HEK293 (cell line): ENCODE data around the gene CD300LB.
"Not testable (repeated sequence)": the region's sequence is repeated elsewhere in the genome, so short reads cannot be mapped to it uniquely, and the experiment has no call there.

Source experiments
- CTCF ChIA-PET: fragments of 350-600 bp; formaldehyde crosslinking; extraction: SDS; loops from one replicate; lab custom pipeline; 2021; ENCODE audit warnings: antibody characterized with exemption; lab: Yijun Ruan, JAX
- POLR2A ChIA-PET: fragments of 300-600 bp; formaldehyde crosslinking; extraction: SDS; loops from one replicate; lab custom pipeline; 2020; ENCODE audit warnings: antibody characterized with exemption, inconsistent platforms; lab: Yijun Ruan, JAX
- H3K27ac ChIP-seq: fragments of 200-500 bp; sonication (Bioruptor generic); 2 replicates; pipeline ENCODE4 v1.5.1; 2014; ENCODE audit warnings: low read depth, low read length, control low read depth, inconsistent platforms; ENCODE audit errors: extremely low read depth
- H3K36me3 ChIP-seq, 2 experiments: fragments of 200-500 bp in 1 of 2; sonication (Bioruptor generic) in 1 of 2; 1 replicate in 1 of 2; 2 replicates in 1 of 2; pipeline ENCODE4 v1.5.1; 2014 to 2017; ENCODE audit warnings: inconsistent platforms in 2 of 2, low read length in 2 of 2; ENCODE audit not compliant: control insufficient read depth in 2 of 2, insufficient read depth in 1 of 2
- H3K4me1 ChIP-seq: fragments of 200-500 bp; sonication (Bioruptor generic); 2 replicates; pipeline ENCODE4 v1.5.1; 2014; ENCODE audit warnings: mild to moderate bottlenecking, low read length, inconsistent platforms; ENCODE audit not compliant: control insufficient read depth, insufficient read depth
- H3K4me3 ChIP-seq: 2 replicates; pipeline ENCODE4 v1.5.1; 2011; ENCODE audit warnings: low read depth, mild to moderate bottlenecking, control low read depth, low read length, moderate library complexity
- H3K9me3 ChIP-seq: fragments of 200-500 bp; sonication (Bioruptor generic); 2 replicates; pipeline ENCODE4 v1.5.1; 2014; ENCODE audit warnings: low read depth, low read length, inconsistent platforms; ENCODE audit not compliant: control insufficient read depth, insufficient read depth
- HIC1 ChIP-seq: fragments of 450-650 bp; formaldehyde crosslinking; IDR thresholded peaks from 2 replicates; pipeline ENCODE4 v1.5.1; 2016; ENCODE audit warnings: missing biosample characterization, missing genetic modification characterization
- HOXA7 ChIP-seq: sonication (generic); formaldehyde crosslinking; IDR thresholded peaks from 2 replicates; pipeline ENCODE4 v1.8.1; 2022; ENCODE audit warnings: missing genetic modification reagents, borderline replicate concordance
- MZF1 ChIP-seq: fragments of 450-650 bp; formaldehyde crosslinking; IDR thresholded peaks from 2 replicates; pipeline ENCODE4 v1.5.1; 2017; ENCODE audit warnings: missing biosample characterization, missing genetic modification characterization, borderline replicate concordance
- PATZ1 ChIP-seq: fragments of 450-650 bp; formaldehyde crosslinking; IDR thresholded peaks from 2 replicates; pipeline ENCODE4 v1.5.1; 2016; ENCODE audit warnings: missing biosample characterization, missing genetic modification characterization
- ZBTB7A ChIP-seq: fragments of 450-650 bp; formaldehyde crosslinking; IDR thresholded peaks from 2 replicates; pipeline ENCODE4 v1.5.1; 2016; ENCODE audit warnings: low read depth, missing biosample characterization, missing genetic modification characterization
- ZNF112 ChIP-seq: fragments of 450-650 bp; formaldehyde crosslinking; IDR thresholded peaks from 2 replicates; pipeline ENCODE4 v1.5.0; 2017; ENCODE audit warnings: missing biosample characterization, missing genetic modification characterization
- ZNF214 ChIP-seq: fragments of 450-650 bp; formaldehyde crosslinking; IDR thresholded peaks from 2 replicates; pipeline ENCODE4 v1.5.1; 2017; ENCODE audit warnings: missing biosample characterization, mild to moderate bottlenecking, missing genetic modification characterization, borderline replicate concordance
- ZNF223 ChIP-seq: fragments of 450-650 bp; formaldehyde crosslinking; IDR thresholded peaks from 2 replicates; pipeline ENCODE4 v1.5.1; 2016; ENCODE audit warnings: missing biosample characterization, missing genetic modification characterization
- ZNF248 ChIP-seq: fragments of 450-650 bp; formaldehyde crosslinking; IDR thresholded peaks from 2 replicates; pipeline ENCODE4 v1.5.1; 2017; ENCODE audit warnings: missing biosample characterization, missing genetic modification characterization
- ZNF274 ChIP-seq, 2 experiments: fragments of 200-500 bp in 1 of 2; fragments of 450-650 bp in 1 of 2; sonication (Bioruptor generic) in 1 of 2; formaldehyde crosslinking in 1 of 2; IDR thresholded peaks; 2 replicates each; pipeline versions ENCODE4 v1.5.1 to v1.6.1; 2014 to 2016; ENCODE audit warnings: borderline replicate concordance in 1 of 2, inconsistent platforms in 1 of 2, low read length in 1 of 2, missing biosample characterization in 1 of 2, missing genetic modification characterization in 1 of 2
- ZNF302 ChIP-seq: fragments of 450-650 bp; formaldehyde crosslinking; IDR thresholded peaks from 2 replicates; pipeline ENCODE4 v1.5.1; 2016; ENCODE audit warnings: missing biosample characterization, missing genetic modification characterization, low read depth
- ZNF354C ChIP-seq: fragments of 450-650 bp; formaldehyde crosslinking; IDR thresholded peaks from 2 replicates; pipeline ENCODE4 v1.5.1; 2016; ENCODE audit warnings: missing biosample characterization, missing genetic modification characterization, low read depth, borderline replicate concordance
- ZNF433 ChIP-seq: fragments of 450-650 bp; formaldehyde crosslinking; IDR thresholded peaks from 2 replicates; pipeline ENCODE4 v1.5.1; 2016; ENCODE audit warnings: missing biosample characterization, missing genetic modification characterization, low read depth
- ZNF548 ChIP-seq: fragments of 450-650 bp; formaldehyde crosslinking; IDR thresholded peaks from 2 replicates; pipeline ENCODE4 v1.5.1; 2016; ENCODE audit warnings: missing biosample characterization, missing genetic modification characterization
- ZNF600 ChIP-seq: fragments of 450-650 bp; formaldehyde crosslinking; IDR thresholded peaks from 2 replicates; pipeline ENCODE4 v1.5.1; 2016; ENCODE audit warnings: missing biosample characterization, missing genetic modification characterization
- ZNF624 ChIP-seq: fragments of 450-650 bp; formaldehyde crosslinking; IDR thresholded peaks from 2 replicates; pipeline ENCODE4 v1.5.1; 2017; ENCODE audit warnings: missing biosample characterization, missing genetic modification characterization
- ZNF704 ChIP-seq: fragments of 450-650 bp; formaldehyde crosslinking; IDR thresholded peaks from 2 replicates; pipeline ENCODE4 v1.5.1; 2016; ENCODE audit warnings: missing biosample characterization, missing genetic modification characterization
- ZNF76 ChIP-seq: fragments of 450-650 bp; formaldehyde crosslinking; IDR thresholded peaks from 2 replicates; pipeline ENCODE4; 2016; ENCODE audit warnings: low read depth, missing biosample characterization, missing genetic modification characterization, borderline replicate concordance
- TF ChIP-seq, protein P1 (sequence below): fragments of 450-650 bp; formaldehyde crosslinking; IDR thresholded peaks from 2 replicates; pipeline ENCODE4 v1.5.1; 2016; ENCODE audit warnings: missing biosample characterization, missing genetic modification characterization
- TF ChIP-seq, protein P2 (sequence below): fragments of 450-650 bp; formaldehyde crosslinking; IDR thresholded peaks from 2 replicates; pipeline ENCODE4 v1.5.1; 2016; ENCODE audit warnings: missing biosample characterization, missing genetic modification characterization

Gene CD300LB

GRCh38 chr17:74508156-74508555 is 23.1 kb downstream of the CD300LB start:
- TF ChIP-seq ZBTB7A (tag by site-specific recombination) (no peak), ZNF548 (tag by site-specific recombination) (no peak), PATZ1 (tag by site-specific recombination) (no peak), ZNF274 (IDR thresholded peaks at IDR 0.05; ENCODE audit: low read length) (no peak), ZNF274 (tag by site-specific recombination; IDR thresholded peaks at IDR 0.05; ENCODE audit: borderline replicate concordance) (no peak), ZNF214 (tag by site-specific recombination) (no peak), ZNF600 (no peak)
- TF ChIP-seq, protein P1, sequence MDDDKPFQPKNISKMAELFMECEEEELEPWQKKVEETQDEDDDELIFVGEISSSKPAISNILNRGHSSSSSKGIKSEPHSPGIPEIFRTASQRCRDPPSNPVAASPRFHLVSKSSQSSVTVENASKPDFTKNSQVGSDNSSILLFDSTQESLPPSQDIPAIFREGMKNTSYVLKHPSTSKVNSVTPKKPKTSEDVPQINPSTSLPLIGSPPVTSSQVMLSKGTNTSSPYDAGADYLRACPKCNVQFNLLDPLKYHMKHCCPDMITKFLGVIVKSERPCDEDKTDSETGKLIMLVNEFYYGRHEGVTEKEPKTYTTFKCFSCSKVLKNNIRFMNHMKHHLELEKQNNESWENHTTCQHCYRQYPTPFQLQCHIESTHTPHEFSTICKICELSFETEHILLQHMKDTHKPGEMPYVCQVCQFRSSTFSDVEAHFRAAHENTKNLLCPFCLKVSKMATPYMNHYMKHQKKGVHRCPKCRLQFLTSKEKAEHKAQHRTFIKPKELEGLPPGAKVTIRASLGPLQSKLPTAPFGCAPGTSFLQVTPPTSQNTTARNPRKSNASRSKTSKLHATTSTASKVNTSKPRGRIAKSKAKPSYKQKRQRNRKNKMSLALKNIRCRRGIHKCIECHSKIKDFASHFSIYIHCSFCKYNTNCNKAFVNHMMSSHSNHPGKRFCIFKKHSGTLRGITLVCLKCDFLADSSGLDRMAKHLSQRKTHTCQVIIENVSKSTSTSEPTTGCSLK = no peak
- POLR2A ChIA-PET = no interaction called here
- CTCF ChIA-PET = interaction anchor here (0.7 to 2.5 kb wide), 3 partner anchors 58 to 140 kb away, joined by 3 to 11 read pairs (median 6); no protein-coding TSS in a partner anchor

DNA sequence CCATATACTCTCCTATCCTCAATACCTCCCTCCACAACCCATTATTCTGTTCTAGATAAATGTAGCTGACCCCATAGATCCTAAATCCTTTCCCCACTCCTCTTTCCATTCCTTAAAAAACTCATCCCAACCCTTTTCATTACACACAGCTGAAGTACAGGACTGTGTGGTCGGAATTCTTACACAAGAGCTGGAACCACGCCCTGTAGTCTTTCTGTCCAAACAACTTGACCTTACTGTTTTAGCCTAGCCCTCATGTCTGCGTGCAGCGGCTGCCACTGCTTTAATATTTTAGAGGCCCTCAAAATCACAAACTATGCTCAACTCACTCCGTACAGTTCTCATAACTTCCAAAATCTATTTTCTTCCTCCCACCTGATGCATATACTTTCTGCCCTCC is 27.3 kb downstream of the CD300LB start:
- POLR2A ChIA-PET, H3K9me3 ChIP-seq, CTCF ChIA-PET, H3K27ac ChIP-seq, H3K4me3 ChIP-seq, H3K36me3 ChIP-seq, H3K4me1 ChIP-seq: not testable (repeated sequence)

More at GRCh38 chr17:74508156-74508555, 23.1 kb downstream of the CD300LB start:
- no peak overlapping the region for H3K27ac ChIP-seq
- H3K4me1 ChIP-seq = no peaks in the 10 kb centered on the region
- no peak overlapping the region for H3K4me3 ChIP-seq
- no peaks in the 10 kb centered on the region for H3K9me3 ChIP-seq
- no peaks in the 10 kb centered on the region for H3K36me3 ChIP-seq

DNA sequence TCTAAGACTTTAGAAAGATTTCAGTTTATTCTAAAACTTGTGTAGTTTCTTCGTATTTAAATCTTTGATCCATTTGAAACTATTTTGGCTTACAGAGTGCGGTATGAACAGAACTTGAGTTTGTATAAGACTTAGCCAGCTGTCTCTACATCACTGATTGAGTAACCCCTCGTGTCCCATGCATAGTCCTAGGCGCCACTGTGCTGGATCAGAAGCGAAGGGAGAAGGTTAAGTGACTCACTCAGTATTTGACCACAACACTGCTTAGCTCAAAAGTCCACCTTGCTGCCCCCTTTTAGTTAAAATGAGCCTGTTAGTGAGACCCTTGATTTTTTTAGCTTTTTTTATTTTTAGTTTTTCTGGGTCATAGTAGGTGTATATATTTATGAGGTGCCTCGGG is 28.4 kb downstream of the CD300LB start:
- Histone ChIP-seq H3K27ac (no peak overlapping the region), H3K9me3 (no peaks in the 10 kb centered on the region), H3K36me3 (no peaks in the 10 kb centered on the region; a peak in 1 of 3 replicates), H3K4me3 (no peak overlapping the region), H3K4me1 (no peaks in the 10 kb centered on the region)
- ChIA-PET CTCF (interaction anchor here (1.5 to 3.8 kb wide), 3 partner anchors 9 to 135 kb away, joined by 5 to 15 read pairs (median 6); partner anchors contain the start of gene GPR142), POLR2A (no interaction called here)
- no peak for TF ChIP-seq ZNF704
- TF ChIP-seq ZNF76 = no peak
- no peak for TF ChIP-seq ZNF624 (tag by site-specific recombination)
- no peak for TF ChIP-seq ZNF433
- TF ChIP-seq MZF1 = no peak
- no peak for TF ChIP-seq ZNF354C (tag by site-specific recombination)
- TF ChIP-seq ZNF248 = no peak
- no peak for TF ChIP-seq ZNF302 (tag by site-specific recombination)
- no peak for TF ChIP-seq HIC1 (tag by site-specific recombination)
- no peak for TF ChIP-seq ZNF223 (tag by site-specific recombination)
- no peak for TF ChIP-seq ZNF112
- TF ChIP-seq, protein P2, sequence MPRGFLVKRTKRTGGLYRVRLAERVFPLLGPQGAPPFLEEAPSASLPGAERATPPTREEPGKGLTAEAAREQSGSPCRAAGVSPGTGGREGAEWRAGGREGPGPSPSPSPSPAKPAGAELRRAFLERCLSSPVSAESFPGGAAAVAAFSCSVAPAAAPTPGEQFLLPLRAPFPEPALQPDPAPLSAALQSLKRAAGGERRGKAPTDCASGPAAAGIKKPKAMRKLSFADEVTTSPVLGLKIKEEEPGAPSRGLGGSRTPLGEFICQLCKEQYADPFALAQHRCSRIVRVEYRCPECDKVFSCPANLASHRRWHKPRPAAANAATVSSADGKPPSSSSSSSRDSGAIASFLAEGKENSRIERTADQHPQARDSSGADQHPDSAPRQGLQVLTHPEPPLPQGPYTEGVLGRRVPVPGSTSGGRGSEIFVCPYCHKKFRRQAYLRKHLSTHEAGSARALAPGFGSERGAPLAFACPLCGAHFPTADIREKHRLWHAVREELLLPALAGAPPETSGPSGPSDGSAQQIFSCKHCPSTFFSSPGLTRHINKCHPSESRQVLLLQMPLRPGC (tag by site-specific recombination) = no peak
- TF ChIP-seq HOXA7 (CRISPR knock-in tag) = no peak
